ENCODE data around the gene FAM174B. TPM values are rescaled to one million over a fixed set of nuclear protein-coding genes. Genes with fewer than 3 reads are reported as not detected.

Gene FAM174B
- polyA plus RNA-seq, 1 donor from 2014 or later, result 20.1 TPM

- no peak overlapping the region for H3K9ac ChIP-seq (ENCODE audit: low read length)
- no peaks in the 10 kb centered on the region for H3K36me3 ChIP-seq (ENCODE audit: insufficient read depth, low read length)
- no peak overlapping the region for H2AFZ ChIP-seq (ENCODE audit: low read depth, low read length)
- no peak overlapping the region for H3K27ac ChIP-seq (ENCODE audit: low read length)
- no peak for TF ChIP-seq TAF1 (IDR thresholded peaks at IDR 0.05; ENCODE audit: low read depth)
- TF ChIP-seq CTCF (IDR thresholded peaks at IDR 0.05; ENCODE audit: poor library complexity, severe bottlenecking), result no peak
- no peak for TF ChIP-seq SMC3 (conservative IDR thresholded peaks at IDR 0.05; ENCODE audit: poor library complexity)
- TF ChIP-seq MXI1 (conservative IDR thresholded peaks at IDR 0.05; ENCODE audit: poor library complexity, severe bottlenecking), result no peak
- no peak for TF ChIP-seq EP300 (conservative IDR thresholded peaks at IDR 0.05; ENCODE audit: poor library complexity, severe bottlenecking)
- no peak for TF ChIP-seq REST (IDR thresholded peaks at IDR 0.05; ENCODE audit: borderline replicate concordance)
- TF ChIP-seq EZH2 (IDR thresholded peaks at IDR 0.05; ENCODE audit: borderline replicate concordance, insufficient read depth, low read length, poor library complexity, severe bottlenecking), result no peak
- no peak for TF ChIP-seq RAD21 (conservative IDR thresholded peaks at IDR 0.05)
- no peak for TF ChIP-seq POLR2AphosphoS5 (IDR thresholded peaks at IDR 0.05)
- H3K4me2 ChIP-seq (ENCODE audit: low read length), result no peak overlapping the region
- H3K27me3 ChIP-seq (ENCODE audit: insufficient read depth, low read depth, low read length), result no peaks in the 10 kb centered on the region
- H3K4me3 ChIP-seq (ENCODE audit: low read length), result no peak overlapping the region
- H3K79me2 ChIP-seq (replicated peaks; ENCODE audit: insufficient read depth, low read length), result no peaks in the 10 kb centered on the region
- no peaks in the 10 kb centered on the region for H3F3A ChIP-seq (ENCODE audit: insufficient read depth, low read length, poor library complexity, severe bottlenecking)
- no peaks in the 10 kb centered on the region for H4K20me1 ChIP-seq (ENCODE audit: insufficient read depth)
- no peaks in the 10 kb centered on the region for H3K9me3 ChIP-seq (ENCODE audit: low read length)
- no peaks in the 10 kb centered on the region for H3K9me2 ChIP-seq (ENCODE audit: insufficient read depth, low read length)
Observed at GRCh38 chr15:92634060-92634459, 21.5 kb downstream of the FAM174B start.

- H4K20me1 ChIP-seq (ENCODE audit: insufficient read depth), result no peaks in the 10 kb centered on the region
- H3K36me3 ChIP-seq (ENCODE audit: insufficient read depth, low read length), result no peaks in the 10 kb centered on the region
- TF ChIP-seq SMC3 (conservative IDR thresholded peaks at IDR 0.05; ENCODE audit: poor library complexity) (no peak), EP300 (conservative IDR thresholded peaks at IDR 0.05; ENCODE audit: poor library complexity, severe bottlenecking) (no peak), REST (IDR thresholded peaks at IDR 0.05; ENCODE audit: borderline replicate concordance) (no peak), EZH2 (IDR thresholded peaks at IDR 0.05; ENCODE audit: borderline replicate concordance, insufficient read depth, low read length, poor library complexity, severe bottlenecking) (no peak), POLR2AphosphoS5 (IDR thresholded peaks at IDR 0.05) (no peak), RAD21 (conservative IDR thresholded peaks at IDR 0.05) (no peak), CTCF (IDR thresholded peaks at IDR 0.05; ENCODE audit: poor library complexity, severe bottlenecking) (no peak), MXI1 (conservative IDR thresholded peaks at IDR 0.05; ENCODE audit: poor library complexity, severe bottlenecking) (no peak), TAF1 (IDR thresholded peaks at IDR 0.05; ENCODE audit: low read depth) (no peak)
- no peaks in the 10 kb centered on the region for H3K9me2 ChIP-seq (ENCODE audit: insufficient read depth, low read length)
- H3K4me3 ChIP-seq (ENCODE audit: low read length), result no peak overlapping the region
- no peak overlapping the region for H3K27ac ChIP-seq (ENCODE audit: low read length)
- no peaks in the 10 kb centered on the region for H3K79me2 ChIP-seq (replicated peaks; ENCODE audit: insufficient read depth, low read length)
- no peak overlapping the region for H3K9ac ChIP-seq (ENCODE audit: low read length)
- no peak overlapping the region for H3K4me2 ChIP-seq (ENCODE audit: low read length)
- H3K9me3 ChIP-seq (ENCODE audit: low read length), result no peaks in the 10 kb centered on the region
- H2AFZ ChIP-seq (ENCODE audit: low read depth, low read length), result no peak overlapping the region
- no peaks in the 10 kb centered on the region for H3K27me3 ChIP-seq (ENCODE audit: insufficient read depth, low read depth, low read length)
- H3F3A ChIP-seq (ENCODE audit: insufficient read depth, low read length, poor library complexity, severe bottlenecking), result no peaks in the 10 kb centered on the region
Observed at GRCh38 chr15:92633418-92633817, 22.2 kb downstream of the FAM174B start.
